Panc1 (cell line): ENCODE results near the gene TGFBI. TPM values are rescaled to one million over a fixed set of nuclear protein-coding genes. Genes with fewer than 3 reads are reported as not detected.

Source experiments
- ATAC-seq: fragments of 200-7000 bp; cut with Tn5 transposase; 2 replicates; pipeline ENCODE4 v1.9.1; 2020; ENCODE audit warnings: mild to moderate bottlenecking, moderate library complexity
- BruUV-seq: library from RNA; stranded (reverse); fragments of 400-500 nt; replicated peaks from 2 replicates; lab custom pipeline; 2021; lab: Mats Ljungman, UMichigan
- CTCF ChIA-PET: fragments of 300-600 bp; sonication (Branson Sonifier 250); formaldehyde crosslinking; loops from one replicate; lab custom pipeline; 2022; ENCODE audit warnings: antibody characterized with exemption; lab: Charles Lee
- POLR2A ChIA-PET: fragments of 300-600 bp; sonication (Branson Sonifier 250); formaldehyde crosslinking; loops from one replicate; lab custom pipeline; 2022; ENCODE audit warnings: antibody characterized with exemption; lab: Charles Lee
- DNase-seq: peaks from one replicate; pipeline ENCODE4 v3.0.0-alpha.2; 2010; ENCODE audit warnings: low read depth, low spot score
- H3K27ac ChIP-seq: 2 replicates; pipeline ENCODE4 v1.5.1; 2011; ENCODE audit warnings: mild to moderate bottlenecking, low read length, inconsistent platforms
- H3K27me3 ChIP-seq: fragments of 200-500 bp; sonication (Bioruptor generic); 2 replicates; pipeline ENCODE4 v1.6.0; 2014; ENCODE audit warnings: low read length, inconsistent platforms; ENCODE audit not compliant: control insufficient read depth, insufficient read depth
- H3K36me3 ChIP-seq: fragments of 200-500 bp; sonication (Bioruptor generic); 2 replicates; pipeline ENCODE4 v1.5.1; 2014; ENCODE audit warnings: inconsistent platforms, mild to moderate bottlenecking, low read length, moderate library complexity; ENCODE audit not compliant: control insufficient read depth, insufficient read depth
- H3K4me1 ChIP-seq: 2 replicates; pipeline ENCODE4 v1.5.1; 2011; ENCODE audit warnings: inconsistent platforms, mild to moderate bottlenecking, low read length, moderate library complexity; ENCODE audit not compliant: control insufficient read depth, insufficient read depth
- H3K4me3 ChIP-seq, 2 experiments: 2 replicates each; pipeline ENCODE4 v1.5.1; 2011 to 2012; ENCODE audit warnings: low read depth in 2 of 2, low read length in 2 of 2, mild to moderate bottlenecking in 2 of 2, inconsistent platforms in 1 of 2, moderate library complexity in 1 of 2
- H3K9me3 ChIP-seq: fragments of 200-500 bp; sonication (Bioruptor generic); 2 replicates; pipeline ENCODE4 v1.5.1; 2014; ENCODE audit warnings: low read depth, mild to moderate bottlenecking, inconsistent platforms, low read length, moderate library complexity; ENCODE audit not compliant: control insufficient read depth, insufficient read depth
- CTCF ChIP-seq: fragments of 450-650 bp; IDR thresholded peaks from 2 replicates; pipeline ENCODE4 v1.5.1; 2017; ENCODE audit warnings: mild to moderate bottlenecking
- POLR2AphosphoS5 ChIP-seq: IDR thresholded peaks from 2 replicates; pipeline ENCODE4 v1.6.1; 2012; ENCODE audit warnings: mild to moderate bottlenecking, low read depth, low read length, moderate library complexity
- SIN3A ChIP-seq: IDR thresholded peaks from 2 replicates; pipeline ENCODE4 v1.6.1; 2012; ENCODE audit warnings: low read depth, mild to moderate bottlenecking, low read length, moderate library complexity, borderline replicate concordance; ENCODE audit not compliant: insufficient read depth
- TCF7L2 ChIP-seq: IDR thresholded peaks from 2 replicates; pipeline ENCODE4 v1.6.1; 2011; ENCODE audit warnings: mild to moderate bottlenecking, low read depth, low read length, inconsistent platforms
- in situ Hi-C: cut with HindIII; loops from 2 replicates; pipeline ENCODE4 v1.10.0; 2016; ENCODE audit warnings: low sequenced_read_pairs, low pct_unique_long_range_greater_than_20kb
- intact Hi-C: fragments of 100-400 bp; cut with micrococcal nuclease; formaldehyde crosslinking; loops from one replicate; pipeline ENCODE4 v1.10.0; 2022; ENCODE audit not compliant: unreplicated experiment
- total RNA-seq: library from RNA; stranded (reverse); gene quantifications from one replicate; pipeline ENCODE4 v1.2.1, GENCODE V29; 2021; ENCODE audit not compliant: unreplicated experiment
- TF ChIP-seq, protein P1 (sequence below), 2 experiments: IDR thresholded peaks; 2 replicates each; pipeline ENCODE4 v1.6.1; 2011 to 2012; ENCODE audit warnings: low read depth in 2 of 2, control low read depth in 1 of 2, low read length in 1 of 2, mild to moderate bottlenecking in 1 of 2, moderate library complexity in 1 of 2; ENCODE audit not compliant: insufficient read depth in 1 of 2

TGFBI gene
- total RNA-seq, 1 experiment from 2014 or later: 314 TPM

- Histone ChIP-seq H3K36me3 (no peaks in the 10 kb centered on the region), H3K4me1 (peaks cover 12% of the 10 kb centered on the region), H3K9me3 (no peaks in the 10 kb centered on the region), H3K27me3 (no peaks in the 10 kb centered on the region), H3K4me3 (no peak overlapping the region), H3K27ac (no peak overlapping the region)
- no TSS peak for BruUV-seq
- ATAC-seq (no peak), DNase-seq (no peak)
- ChIA-PET POLR2A (no interaction called here), CTCF (interaction anchor here (0.7 kb wide), 1 partner anchor 500 kb away, joined by 3 read pairs; no protein-coding TSS in a partner anchor)
- in situ Hi-C loops (no loop called here), intact Hi-C loops (no loop called here)
- TF ChIP-seq, protein P1, sequence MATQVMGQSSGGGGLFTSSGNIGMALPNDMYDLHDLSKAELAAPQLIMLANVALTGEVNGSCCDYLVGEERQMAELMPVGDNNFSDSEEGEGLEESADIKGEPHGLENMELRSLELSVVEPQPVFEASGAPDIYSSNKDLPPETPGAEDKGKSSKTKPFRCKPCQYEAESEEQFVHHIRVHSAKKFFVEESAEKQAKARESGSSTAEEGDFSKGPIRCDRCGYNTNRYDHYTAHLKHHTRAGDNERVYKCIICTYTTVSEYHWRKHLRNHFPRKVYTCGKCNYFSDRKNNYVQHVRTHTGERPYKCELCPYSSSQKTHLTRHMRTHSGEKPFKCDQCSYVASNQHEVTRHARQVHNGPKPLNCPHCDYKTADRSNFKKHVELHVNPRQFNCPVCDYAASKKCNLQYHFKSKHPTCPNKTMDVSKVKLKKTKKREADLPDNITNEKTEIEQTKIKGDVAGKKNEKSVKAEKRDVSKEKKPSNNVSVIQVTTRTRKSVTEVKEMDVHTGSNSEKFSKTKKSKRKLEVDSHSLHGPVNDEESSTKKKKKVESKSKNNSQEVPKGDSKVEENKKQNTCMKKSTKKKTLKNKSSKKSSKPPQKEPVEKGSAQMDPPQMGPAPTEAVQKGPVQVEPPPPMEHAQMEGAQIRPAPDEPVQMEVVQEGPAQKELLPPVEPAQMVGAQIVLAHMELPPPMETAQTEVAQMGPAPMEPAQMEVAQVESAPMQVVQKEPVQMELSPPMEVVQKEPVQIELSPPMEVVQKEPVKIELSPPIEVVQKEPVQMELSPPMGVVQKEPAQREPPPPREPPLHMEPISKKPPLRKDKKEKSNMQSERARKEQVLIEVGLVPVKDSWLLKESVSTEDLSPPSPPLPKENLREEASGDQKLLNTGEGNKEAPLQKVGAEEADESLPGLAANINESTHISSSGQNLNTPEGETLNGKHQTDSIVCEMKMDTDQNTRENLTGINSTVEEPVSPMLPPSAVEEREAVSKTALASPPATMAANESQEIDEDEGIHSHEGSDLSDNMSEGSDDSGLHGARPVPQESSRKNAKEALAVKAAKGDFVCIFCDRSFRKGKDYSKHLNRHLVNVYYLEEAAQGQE (IDR thresholded peaks at IDR 0.05; ENCODE audit: insufficient read depth in 1 of 2, low read depth in 2 of 2, low read length in 1 of 2): no peak
- TF ChIP-seq SIN3A (no peak), POLR2AphosphoS5 (no peak), TCF7L2 (no peak), CTCF (no peak)
Observed at GRCh38 chr5:136048966-136049365, 20.2 kb downstream of the TGFBI start.

GRCh38 chr5:136051486-136052220 lies 22.9 kb downstream of the TGFBI start:
- no peak for TF ChIP-seq POLR2AphosphoS5
- TF ChIP-seq, protein P1 (IDR thresholded peaks at IDR 0.05; ENCODE audit: insufficient read depth in 1 of 2, low read depth in 2 of 2, low read length in 1 of 2): no peak
- TF ChIP-seq CTCF: no peak
- no peak for TF ChIP-seq TCF7L2
- ChIA-PET CTCF (interaction anchor here (0.7 kb wide), 1 partner anchor 174 kb away, joined by 5 read pairs; no protein-coding TSS in a partner anchor), POLR2A (no interaction called here)
- BruUV-seq: no TSS peak
- Histone ChIP-seq H3K9me3 (no peaks in the 10 kb centered on the region), H3K27ac (no peak overlapping the region), H3K4me3 (no peak overlapping the region), H3K4me1 (peaks cover 22% of the 10 kb centered on the region), H3K36me3 (no peaks in the 10 kb centered on the region; the same call in 1 of the 2 replicates), H3K27me3 (no peaks in the 10 kb centered on the region)
- DNase-seq: no peak
- in situ Hi-C loops (no loop called here), intact Hi-C loops (no loop called here)
- ATAC-seq: no peak
